Measurements from ENCODE around the gene LONRF2. TPM values are rescaled to one million over a fixed set of nuclear protein-coding genes. Genes with fewer than 3 reads are reported as not detected.
A peak's percentile ranks its signal among the peaks of the same experiment; 100 is the strongest.

LONRF2 gene
- total RNA-seq, 4 donors from 2014 or later: 0.38 to 2.6 (median 1.1) TPM

- H3K4me3 ChIP-seq (ENCODE audit: low read depth, poor library complexity, severe bottlenecking): no peak overlapping the region
- TF ChIP-seq POLR2A (IDR thresholded peaks at IDR 0.05): no peak
- TF ChIP-seq CTCF (IDR thresholded peaks at IDR 0.05): no peak
- peak in 1 of 2 donors; percentile 56 for DNase-seq (ENCODE audit: low spot score in 2 of 2)
- intact Hi-C loops (cut with DNase I; ENCODE audit: low total_unique reads): no loop called here
- WGBS, 2 donors: 51 to 66% methylated on average over 2 of the region's 2 CpGs
Observed at GRCh38 chr2:100230754-100231153, 91.5 kb downstream of the LONRF2 start.

- DNase-seq (ENCODE audit: low spot score in 2 of 2): no peak
- WGBS, 2 donors: 90 to 95% methylated on average over 1 of the region's 1 CpG
- no peak overlapping the region for H3K4me3 ChIP-seq (ENCODE audit: low read depth, poor library complexity, severe bottlenecking)
- no peak for TF ChIP-seq POLR2A (IDR thresholded peaks at IDR 0.05)
- TF ChIP-seq CTCF (IDR thresholded peaks at IDR 0.05): no peak
- intact Hi-C loops (cut with DNase I; ENCODE audit: low total_unique reads): no loop called here
Observed at GRCh38 chr2:100228967-100229366, 93.3 kb downstream of the LONRF2 start.

- no peak for DNase-seq (ENCODE audit: low spot score in 2 of 2)
- intact Hi-C loops (cut with DNase I; ENCODE audit: low total_unique reads): no loop called here
- 81 to 93% methylated on average over 3 of the region's 3 CpGs for WGBS, 2 donors
- no peak overlapping the region for H3K4me3 ChIP-seq (ENCODE audit: low read depth, poor library complexity, severe bottlenecking)
- TF ChIP-seq POLR2A (IDR thresholded peaks at IDR 0.05): no peak
Observed at GRCh38 chr2:100228415-100228814, 93.9 kb downstream of the LONRF2 start.

- WGBS, 2 donors: 41 to 47% methylated on average over 3 of the region's 3 CpGs
- TF ChIP-seq CTCF (IDR thresholded peaks at IDR 0.05): no peak
- intact Hi-C loops (cut with DNase I; ENCODE audit: low total_unique reads): no loop called here
- H3K4me3 ChIP-seq (ENCODE audit: low read depth, poor library complexity, severe bottlenecking): no peak overlapping the region
- no peak for DNase-seq (ENCODE audit: low spot score in 2 of 2)
Observed at GRCh38 chr2:100224988-100225710, 97.2 kb downstream of the LONRF2 start.

- no peak overlapping the region for H3K4me3 ChIP-seq (ENCODE audit: low read depth, poor library complexity, severe bottlenecking)
- TF ChIP-seq POLR2A (IDR thresholded peaks at IDR 0.05): no peak
- TF ChIP-seq CTCF (IDR thresholded peaks at IDR 0.05): no peak
- DNase-seq (ENCODE audit: low spot score in 2 of 2): peak in 1 of 2 donors; percentile 56
- intact Hi-C loops (cut with DNase I; ENCODE audit: low total_unique reads): no loop called here
- 93 to 95% methylated on average over 6 of the region's 6 CpGs for WGBS, 2 donors
Observed at GRCh38 chr2:100223502-100223901, 98.8 kb downstream of the LONRF2 start.

Other genes with a start within 250 kb of the LONRF2 start
- gene AFF3, start 179.9 kb downstream of the LONRF2 start, total RNA-seq: 1 to 10 TPM; 2.1 to 7.3 (median 3.5) TPM
- 1 to 10 TPM in 2 of 4 donors, under 1 TPM in 2; 0.66 to 5.5 (median 2.4) TPM for gene CHST10, start 95.2 kb upstream of the LONRF2 start, total RNA-seq
- not detected for gene NMS, start 148.0 kb upstream of the LONRF2 start, total RNA-seq
- gene PDCL3, start 240.5 kb upstream of the LONRF2 start, total RNA-seq: 10 to 100 TPM; 14.9 to 20.5 (median 16.2) TPM